GM12892 (cell line): ENCODE data around the gene PRKD2.

Experiments
- POLR2A ChIP-seq: IDR thresholded peaks from 2 replicates; pipeline ENCODE4 v1.6.1; 2011; ENCODE audit warnings: low read depth, low read length, control low read depth
- POLR2AphosphoS5 ChIP-seq: IDR thresholded peaks from 2 replicates; pipeline ENCODE4 v1.6.1; 2011; ENCODE audit warnings: low read depth, low read length, control low read depth
- TAF1 ChIP-seq: IDR thresholded peaks from 2 replicates; pipeline ENCODE4 v1.6.1; 2011; ENCODE audit warnings: low read depth, mild to moderate bottlenecking, control low read depth, low read length, borderline replicate concordance

GRCh38 chr19:46687438-46688145 lies 29.3 kb downstream of the PRKD2 start:
- TF ChIP-seq POLR2A (no peak), POLR2AphosphoS5 (no peak), TAF1 (no peak)
